CD14-positive monocyte (primary cell): Measurements from ENCODE around the gene LPO. TPM values are rescaled to one million over a fixed set of nuclear protein-coding genes. Genes with fewer than 3 reads are reported as not detected.

Experiments
- DNase-seq, 3 donors: peaks; one replicate each; pipeline ENCODE4 v3.0.0-alpha.2; 2011 to 2022
- H2AFZ ChIP-seq: 2 replicates; pipeline ENCODE4 v1.6.0; 2012; ENCODE audit warnings: mild to moderate bottlenecking, low read depth, low read length, inconsistent platforms; ENCODE audit not compliant: insufficient read depth, poor library complexity, severe bottlenecking
- H3K27ac ChIP-seq, 2 donors: 1 replicate in 1 of 2; 2 replicates in 1 of 2; pipeline ENCODE4 v1.5.1; 2012 to 2013; ENCODE audit warnings: low read length in 2 of 2, control low read depth in 1 of 2, inconsistent platforms in 1 of 2, low read depth in 1 of 2, mild to moderate bottlenecking in 1 of 2
- H3K27me3 ChIP-seq, 2 donors: one replicate each; pipeline versions ENCODE4 v1.6.0 to v1.6.1; 2011 to 2013; ENCODE audit warnings: low read length in 2 of 2; ENCODE audit not compliant: control insufficient read depth in 2 of 2, insufficient read depth in 2 of 2
- H3K36me3 ChIP-seq, 2 donors: replicated peaks in 1 of 2; 1 replicate in 1 of 2; 2 replicates in 1 of 2; pipeline versions ENCODE4 v1.5.1 to v1.6.1; 2012 to 2013; ENCODE audit warnings: low read length in 2 of 2, control low read depth in 1 of 2, inconsistent platforms in 1 of 2, mild to moderate bottlenecking in 1 of 2; ENCODE audit not compliant: insufficient read depth in 2 of 2, control insufficient read depth in 1 of 2
- H3K4me1 ChIP-seq, 2 donors: 1 replicate in 1 of 2; 2 replicates in 1 of 2; pipeline versions ENCODE4 v1.5.1 to v1.6.1; 2012 to 2013; ENCODE audit warnings: low read length in 2 of 2, control low read depth in 1 of 2, inconsistent platforms in 1 of 2, mild to moderate bottlenecking in 1 of 2, moderate library complexity in 1 of 2; ENCODE audit not compliant: insufficient read depth in 2 of 2, control insufficient read depth in 1 of 2
- H3K4me2 ChIP-seq: replicated peaks from 2 replicates; pipeline ENCODE3; 2012; ENCODE audit warnings: low read length, moderate library complexity, mild to moderate bottlenecking; ENCODE audit not compliant: poor library complexity, severe bottlenecking; ENCODE audit errors: extremely low read depth
- H3K4me3 ChIP-seq, 3 experiments: fragments of 200-600 bp in 1 of 3; sonication (generic) in 1 of 3; replicated peaks in 1 of 3; 1 replicate in 2 of 3; 2 replicates in 1 of 3; pipeline ENCODE4 v1.5.1; 2011 to 2013; ENCODE audit warnings: low read length in 3 of 3, mild to moderate bottlenecking in 3 of 3, control low read depth in 2 of 3, low read depth in 2 of 3, inconsistent platforms in 1 of 3, moderate library complexity in 1 of 3
- H3K79me2 ChIP-seq: 2 replicates; pipeline ENCODE4 v1.6.0; 2012; ENCODE audit warnings: mild to moderate bottlenecking, control low read depth, inconsistent platforms, low read length, moderate library complexity; ENCODE audit not compliant: insufficient read depth
- H3K9ac ChIP-seq: 2 replicates; pipeline ENCODE4 v1.6.0; 2017; ENCODE audit warnings: low read length, mild to moderate bottlenecking; ENCODE audit not compliant: insufficient read depth, poor library complexity, severe bottlenecking
- H3K9me3 ChIP-seq, 2 donors: replicated peaks in 1 of 2; 1 replicate in 1 of 2; 2 replicates in 1 of 2; pipeline versions ENCODE4 v1.5.1 to v1.6.1; 2012 to 2013; ENCODE audit warnings: low read length in 2 of 2, control low read depth in 1 of 2; ENCODE audit not compliant: control insufficient read depth in 1 of 2, insufficient read depth in 1 of 2
- H4K20me1 ChIP-seq: 2 replicates; pipeline ENCODE4 v1.6.0; 2012; ENCODE audit warnings: mild to moderate bottlenecking, low read length, control low read depth, moderate library complexity; ENCODE audit not compliant: insufficient read depth
- H3K27ac Mint-ChIP-seq, 7 donors: one replicate each; pipeline ENCODE4 v1.8.0; 2020; ENCODE audit warnings: mild to moderate bottlenecking in 7 of 7, mixed read lengths in 7 of 7, moderate library complexity in 6 of 7, inconsistent platforms in 2 of 7
- H3K27me3 Mint-ChIP-seq, 3 donors: one replicate each; pipeline ENCODE4 v1.8.0; 2021 to 2022; ENCODE audit warnings: low read depth in 3 of 3, mild to moderate bottlenecking in 3 of 3, mixed read lengths in 3 of 3, moderate library complexity in 3 of 3, inconsistent platforms in 1 of 3
- H3K36me3 Mint-ChIP-seq, 2 donors: one replicate each; pipeline ENCODE4 v1.8.0; 2020; ENCODE audit warnings: mixed read lengths in 2 of 2, inconsistent platforms in 1 of 2, mild to moderate bottlenecking in 1 of 2
- H3K4me1 Mint-ChIP-seq: one replicate; pipeline ENCODE4 v1.8.0; 2020; ENCODE audit warnings: mild to moderate bottlenecking, mixed read lengths
- H3K4me3 Mint-ChIP-seq, 2 donors: one replicate each; pipeline ENCODE4 v1.8.0; 2020; ENCODE audit warnings: mild to moderate bottlenecking in 2 of 2, mixed read lengths in 2 of 2, moderate library complexity in 1 of 2
- H3K9me3 Mint-ChIP-seq, 7 donors: one replicate each; pipeline ENCODE4 v1.8.0; 2020 to 2022; ENCODE audit warnings: mixed read lengths in 7 of 7, mild to moderate bottlenecking in 6 of 7, moderate library complexity in 6 of 7, inconsistent platforms in 2 of 7
- WGBS: methylation state at CpG from one replicate; pipeline ENCODE4 v1.1.5; 2013; ENCODE audit warnings: missing lambda C conversion rate; ENCODE audit not compliant: insufficient coverage; 5-methylcytosine and 5-hydroxymethylcytosine counted together
- intact Hi-C, 2 donors: fragments of 100-400 bp; cut with micrococcal nuclease; formaldehyde crosslinking; loops; one replicate each; pipeline versions ENCODE4 v1.15.0 to v1.15.1; 2023
- polyA plus RNA-seq, 3 donors: library from polyadenylated mRNA; depleted of rRNA in 1 of 3; unstranded in 2 of 3; stranded (reverse) in 1 of 3; fragments of 300-500 nt in 2 of 3; fragments of >200 nt in 1 of 3; fragmentation: Illumina TruSeq in 2 of 3; gene quantifications; 1 replicate in 2 of 3; 2 replicates in 1 of 3; pipeline ENCODE4 v1.2.3, GENCODE V29; 2012 to 2021
- TF ChIP-seq, protein P1 (sequence below): fragments of 200-600 bp; IDR thresholded peaks from one replicate; pipeline ENCODE4 v1.8.0; 2022; ENCODE audit warnings: antibody characterized with exemption, mild to moderate bottlenecking

LPO gene
- polyA plus RNA-seq, 3 donors, result 0.04 to 0.43 TPM; not detected in 1

DNA sequence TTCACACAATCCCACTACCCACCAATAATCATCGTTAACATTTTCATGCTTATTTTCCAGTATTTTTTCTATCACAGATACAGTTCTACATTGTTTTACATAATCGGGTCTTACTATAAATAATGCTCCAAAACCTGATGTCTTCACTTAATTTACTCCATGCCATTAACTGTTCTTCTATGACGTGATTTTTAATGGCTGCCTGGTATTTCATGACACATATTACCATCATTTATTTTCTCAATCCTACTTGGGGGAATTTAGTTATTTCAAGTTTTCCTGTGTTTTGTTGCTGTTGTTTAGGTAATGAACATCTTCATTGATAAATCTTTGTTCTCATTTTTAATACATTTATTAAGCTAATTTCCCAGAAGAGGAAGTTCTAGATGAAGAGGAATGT, 14.7 kb downstream of the LPO start:
- peaks cover 13 to 42% of the 10 kb centered on the region in 2 donors for H3K27me3 ChIP-seq
- no peaks in the 10 kb centered on the region for H3K79me2 ChIP-seq
- no peaks in the 10 kb centered on the region for H4K20me1 ChIP-seq
- no peak overlapping the region for H3K4me2 ChIP-seq
- Mint-ChIP-seq H3K4me3 (peak overlapping the region in 1 of 2 donors; percentile 35), H3K27ac (no peak overlapping the region), H3K4me1 (peaks cover 14% of the 10 kb centered on the region), H3K9me3 (peaks cover 0 to 3% (median 0%) of the 10 kb centered on the region in 7 donors), H3K36me3 (no peaks in the 10 kb centered on the region), H3K27me3 (peaks cover 41 to 69% (median 55%) of the 10 kb centered on the region in 3 donors)
- DNase-seq, result no peak
- no peak overlapping the region for H3K9ac ChIP-seq
- 100% methylated on average over 1 of the region's 3 CpGs for WGBS
- no peak overlapping the region for H3K27ac ChIP-seq
- intact Hi-C loops, result no loop called here
- H3K4me1 ChIP-seq, result peaks cover 12 to 17% of the 10 kb centered on the region in 2 donors
- no peaks in the 10 kb centered on the region for H3K36me3 ChIP-seq
- TF ChIP-seq, protein P1, sequence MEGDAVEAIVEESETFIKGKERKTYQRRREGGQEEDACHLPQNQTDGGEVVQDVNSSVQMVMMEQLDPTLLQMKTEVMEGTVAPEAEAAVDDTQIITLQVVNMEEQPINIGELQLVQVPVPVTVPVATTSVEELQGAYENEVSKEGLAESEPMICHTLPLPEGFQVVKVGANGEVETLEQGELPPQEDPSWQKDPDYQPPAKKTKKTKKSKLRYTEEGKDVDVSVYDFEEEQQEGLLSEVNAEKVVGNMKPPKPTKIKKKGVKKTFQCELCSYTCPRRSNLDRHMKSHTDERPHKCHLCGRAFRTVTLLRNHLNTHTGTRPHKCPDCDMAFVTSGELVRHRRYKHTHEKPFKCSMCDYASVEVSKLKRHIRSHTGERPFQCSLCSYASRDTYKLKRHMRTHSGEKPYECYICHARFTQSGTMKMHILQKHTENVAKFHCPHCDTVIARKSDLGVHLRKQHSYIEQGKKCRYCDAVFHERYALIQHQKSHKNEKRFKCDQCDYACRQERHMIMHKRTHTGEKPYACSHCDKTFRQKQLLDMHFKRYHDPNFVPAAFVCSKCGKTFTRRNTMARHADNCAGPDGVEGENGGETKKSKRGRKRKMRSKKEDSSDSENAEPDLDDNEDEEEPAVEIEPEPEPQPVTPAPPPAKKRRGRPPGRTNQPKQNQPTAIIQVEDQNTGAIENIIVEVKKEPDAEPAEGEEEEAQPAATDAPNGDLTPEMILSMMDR, result no peak
- H2AFZ ChIP-seq, result no peak overlapping the region
- H3K9me3 ChIP-seq, result no peaks in the 10 kb centered on the region
- H3K4me3 ChIP-seq, result no peak overlapping the region

DNA sequence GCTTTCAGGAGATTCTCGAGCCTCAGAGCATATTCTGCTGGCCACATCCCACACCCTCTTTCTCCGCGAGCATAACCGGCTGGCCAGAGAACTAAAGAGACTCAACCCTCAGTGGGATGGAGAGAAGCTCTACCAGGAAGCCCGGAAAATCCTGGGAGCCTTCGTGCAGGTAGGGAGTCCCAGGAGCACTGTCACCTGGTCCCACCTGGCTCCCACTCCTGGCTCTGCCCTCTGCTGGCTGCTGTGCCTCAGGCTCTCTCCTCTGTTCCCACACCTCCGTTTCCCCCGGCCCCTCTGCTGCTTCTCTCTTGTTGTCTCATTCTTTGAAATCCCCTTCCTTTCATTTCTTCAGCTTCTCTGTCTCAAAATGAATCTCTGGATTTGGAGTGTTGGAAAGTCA, 16.4 kb downstream of the LPO start:
- peak overlapping the region in 1 of 2 donors; percentile 10 for H3K4me3 Mint-ChIP-seq
- 29% methylated on average over 3 of the region's 8 CpGs for WGBS
- no peaks in the 10 kb centered on the region for H3K36me3 ChIP-seq
- H3K4me2 ChIP-seq, result no peak overlapping the region
- H3K79me2 ChIP-seq, result no peaks in the 10 kb centered on the region
- peaks cover 7% of the 10 kb centered on the region for H3K4me1 Mint-ChIP-seq
- no peak for DNase-seq
- H3K4me1 ChIP-seq, result peaks cover 2 to 3% of the 10 kb centered on the region in 2 donors
- H3K27me3 ChIP-seq, result peaks cover 22 to 45% of the 10 kb centered on the region in 2 donors
- TF ChIP-seq, protein P1, result no peak
- H3K4me3 ChIP-seq, result no peak overlapping the region
- H3K27ac ChIP-seq, result no peak overlapping the region
- H3K9ac ChIP-seq, result no peak overlapping the region
- H3K9me3 Mint-ChIP-seq, result no peaks in the 10 kb centered on the region
- intact Hi-C loops, result no loop called here
- peaks cover 45 to 70% (median 59%) of the 10 kb centered on the region in 3 donors for H3K27me3 Mint-ChIP-seq
- H3K36me3 Mint-ChIP-seq, result no peaks in the 10 kb centered on the region
- H3K27ac Mint-ChIP-seq, result peak overlapping the region in 1 of 7 donors; percentile 8
- no peaks in the 10 kb centered on the region for H4K20me1 ChIP-seq
- no peak overlapping the region for H2AFZ ChIP-seq
- no peaks in the 10 kb centered on the region for H3K9me3 ChIP-seq
